ENCODE measurements around the gene CCDC88C.
A peak's percentile ranks its signal among the peaks of the same experiment; 100 is the strongest.
"Not testable (repeated sequence)": the region's sequence is repeated elsewhere in the genome, so short reads cannot be mapped to it uniquely, and the experiment has no call there.

The CCDC88C gene

DNA sequence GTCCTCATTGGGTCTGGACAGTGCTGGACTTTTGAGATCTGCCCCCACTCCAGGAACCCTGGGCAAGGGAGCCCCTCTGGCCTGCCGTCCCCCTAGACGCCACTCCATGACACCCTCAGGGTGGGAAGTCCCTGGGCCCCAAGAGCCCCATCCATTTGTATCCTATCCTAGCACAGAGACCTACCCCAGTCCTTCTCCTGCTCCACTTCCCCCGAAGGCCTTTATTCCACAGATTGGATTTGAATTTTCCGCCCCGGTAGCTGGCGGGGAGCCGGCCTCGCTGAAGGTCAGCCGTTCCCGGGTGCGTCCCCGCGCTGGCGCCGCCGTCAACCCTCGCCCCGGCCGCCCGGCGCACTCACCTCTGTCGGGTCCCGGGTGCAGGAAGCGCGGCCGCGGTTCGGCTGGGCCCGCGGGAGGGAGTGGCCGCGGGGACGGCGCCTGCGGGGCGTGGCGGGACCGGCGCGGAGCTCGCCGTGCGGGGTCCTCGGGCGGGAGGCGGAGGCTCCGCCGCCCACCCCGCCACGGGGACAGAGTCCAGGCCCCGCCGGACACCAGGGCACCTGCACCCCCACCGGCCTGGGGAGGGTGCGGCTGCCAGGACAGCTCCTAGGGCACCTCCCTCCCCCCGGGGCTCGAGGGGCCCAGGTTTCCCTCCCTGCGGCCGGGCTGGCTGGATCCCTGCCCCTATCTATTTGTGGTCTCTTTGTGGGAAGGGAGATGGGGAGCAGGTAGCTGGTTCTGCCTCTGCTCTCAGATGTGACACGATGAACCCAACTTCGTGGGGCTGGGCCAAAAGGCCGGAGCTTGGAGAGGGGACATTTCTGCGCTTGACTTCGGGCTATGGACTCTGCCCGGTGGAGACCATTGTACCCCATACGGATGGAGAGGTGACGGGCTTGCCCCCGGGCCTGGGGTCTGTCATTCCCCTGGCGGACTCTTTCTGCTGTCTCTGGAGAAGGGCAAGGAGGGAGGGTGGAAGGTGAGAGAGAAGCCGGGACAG is 153.2 kb downstream of the CCDC88C start:
- no peak for DNase-seq

DNA sequence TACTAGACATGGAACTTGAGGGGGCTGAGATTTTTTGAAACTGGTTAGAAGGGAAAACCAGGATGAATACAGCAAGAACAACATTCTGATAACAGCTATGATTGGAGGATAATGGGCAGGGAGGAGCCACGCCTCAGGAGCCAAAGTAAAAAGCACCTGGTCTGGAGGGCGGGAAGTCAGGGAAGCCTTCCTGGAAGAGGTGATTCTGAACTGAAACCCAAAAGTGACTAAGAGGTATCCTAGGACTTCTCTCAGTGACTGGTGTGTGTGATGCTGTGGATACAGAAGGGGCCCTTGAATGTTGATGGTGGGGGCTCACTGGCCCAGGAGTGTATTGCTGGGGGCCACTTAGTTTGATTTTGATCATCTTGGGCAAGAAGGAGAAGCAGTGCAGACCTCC is 154.3 kb downstream of the CCDC88C start:
- DNase-seq = no peak

DNA sequence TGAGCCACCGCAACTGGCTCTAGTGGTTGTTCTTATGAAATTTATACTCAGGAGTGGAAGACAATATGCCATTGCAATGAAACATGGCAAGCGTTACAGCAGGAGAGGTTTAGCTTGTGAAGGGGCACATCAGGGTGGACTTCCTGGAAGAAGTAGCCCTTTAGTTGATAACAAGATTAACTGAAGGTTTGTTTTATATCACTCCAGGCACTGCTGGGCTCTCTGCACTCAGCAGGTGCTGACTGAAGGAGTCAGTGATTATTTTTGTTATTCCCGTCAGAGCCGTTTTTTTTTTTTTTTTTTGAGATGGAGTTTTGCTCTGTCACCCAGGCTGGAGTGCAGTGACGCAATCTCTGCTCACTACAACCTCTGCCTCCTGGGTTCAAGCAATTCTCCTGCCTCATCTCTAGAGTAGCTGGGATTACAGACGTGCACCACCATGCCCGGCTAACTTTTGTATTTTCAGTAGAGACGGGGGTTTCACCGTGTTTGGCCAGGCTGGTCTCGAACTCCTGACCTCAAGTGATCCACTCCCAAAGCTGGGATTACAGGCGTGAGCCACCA is 155.6 kb downstream of the CCDC88C start:
- no peak for DNase-seq

DNA sequence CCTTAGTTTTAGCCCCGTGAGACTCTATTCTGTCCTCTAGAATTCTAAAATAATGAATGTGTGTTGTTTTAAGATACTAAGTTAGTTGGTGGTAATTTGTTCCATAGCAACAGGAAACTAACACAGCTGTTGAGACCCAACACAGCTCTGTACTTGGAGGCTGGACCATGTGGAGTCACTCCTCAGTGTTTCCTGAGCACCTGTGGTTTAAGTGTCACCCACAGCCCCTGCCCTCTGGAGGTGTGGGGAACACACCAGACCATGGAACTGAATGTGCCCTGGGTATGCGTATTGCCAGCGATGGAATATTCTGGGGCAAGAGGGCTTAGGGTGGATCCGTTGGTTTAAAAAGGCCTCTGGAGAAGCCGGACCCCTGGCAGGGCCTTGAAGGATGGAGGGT is 156.5 kb downstream of the CCDC88C start:
- DNase-seq = peak; percentile 51

DNA sequence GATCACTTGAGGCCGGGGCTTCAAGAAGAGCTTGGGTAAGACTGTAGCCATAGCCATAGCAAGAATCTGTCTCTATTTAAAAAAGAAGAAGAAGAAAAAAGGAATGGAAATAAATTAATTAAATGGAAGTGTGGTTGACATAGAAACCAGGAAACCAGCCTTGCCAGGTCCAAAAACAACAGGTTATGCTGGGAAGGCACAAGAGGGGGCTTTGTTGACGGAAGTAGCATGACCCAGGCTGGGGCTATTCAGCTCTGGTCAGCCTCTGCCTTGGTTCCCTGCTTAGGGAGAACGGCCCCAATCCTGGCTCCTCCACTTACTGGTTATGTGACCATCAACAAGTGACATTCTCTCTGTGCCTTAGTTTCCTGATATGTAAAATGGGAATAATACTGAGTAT is 158.7 kb downstream of the CCDC88C start:
- DNase-seq = no peak

DNA sequence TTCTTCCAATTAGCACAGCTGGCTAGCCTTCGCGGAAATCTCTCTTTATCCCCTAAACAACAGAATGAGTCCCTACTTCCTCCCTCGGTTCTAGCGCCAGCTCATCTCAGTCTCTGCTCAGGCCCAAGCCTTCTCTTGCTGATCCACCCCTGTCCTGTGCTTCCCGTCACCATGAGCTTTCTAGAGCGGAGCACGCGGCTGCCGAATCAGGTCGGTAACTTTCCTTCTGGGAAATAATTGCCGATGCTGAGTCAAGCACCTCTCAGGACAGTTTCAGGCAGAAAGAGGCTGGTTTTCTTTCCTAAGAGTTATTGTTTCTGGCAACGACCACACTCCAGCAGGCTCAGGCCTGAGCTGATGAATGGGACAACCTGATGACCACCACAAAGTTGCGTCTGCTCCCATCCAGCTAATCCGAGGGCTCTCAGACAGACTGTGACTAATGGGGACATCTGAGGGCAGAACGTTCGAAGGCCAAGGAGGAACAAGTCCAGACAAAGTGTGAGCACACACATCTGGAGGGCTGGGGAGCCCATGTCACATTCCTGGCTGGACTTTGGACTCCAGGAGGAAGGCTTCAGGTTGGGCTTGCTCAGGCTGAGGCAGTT is 159.5 kb downstream of the CCDC88C start:
- DNase-seq = no peak

DNA sequence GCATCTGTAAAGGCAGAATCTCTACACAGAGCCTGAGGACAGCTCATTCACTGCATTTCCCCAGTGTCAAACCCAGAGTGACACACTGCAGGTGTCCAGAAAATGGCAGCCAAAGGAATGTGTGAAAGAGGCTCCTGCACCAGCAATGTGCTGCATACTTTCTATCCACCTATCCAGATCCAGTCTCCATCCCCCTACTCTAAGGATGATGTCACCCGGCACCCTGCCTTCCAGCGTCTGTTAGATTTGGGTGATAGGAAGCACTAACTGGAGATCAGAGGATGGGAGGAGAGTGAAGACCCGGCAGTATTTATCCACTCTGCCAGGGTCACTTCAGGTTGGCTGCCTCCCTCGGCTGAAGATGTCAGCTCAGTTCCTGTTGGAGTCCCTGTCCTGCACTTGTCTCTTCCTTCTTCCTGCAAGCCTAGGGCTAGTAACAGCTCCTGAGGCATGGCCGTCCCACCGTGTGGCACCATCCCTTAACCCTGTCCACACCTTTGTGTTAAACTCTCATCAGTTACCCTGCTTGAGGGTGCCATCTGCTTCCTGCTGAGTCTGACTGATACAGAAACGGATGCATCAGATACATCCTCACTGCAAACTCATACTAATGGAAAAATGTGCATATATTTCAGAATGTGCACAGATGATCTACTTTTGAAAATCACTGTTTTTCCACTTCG is 160.2 kb downstream of the CCDC88C start:
- DNase-seq = no peak

DNA sequence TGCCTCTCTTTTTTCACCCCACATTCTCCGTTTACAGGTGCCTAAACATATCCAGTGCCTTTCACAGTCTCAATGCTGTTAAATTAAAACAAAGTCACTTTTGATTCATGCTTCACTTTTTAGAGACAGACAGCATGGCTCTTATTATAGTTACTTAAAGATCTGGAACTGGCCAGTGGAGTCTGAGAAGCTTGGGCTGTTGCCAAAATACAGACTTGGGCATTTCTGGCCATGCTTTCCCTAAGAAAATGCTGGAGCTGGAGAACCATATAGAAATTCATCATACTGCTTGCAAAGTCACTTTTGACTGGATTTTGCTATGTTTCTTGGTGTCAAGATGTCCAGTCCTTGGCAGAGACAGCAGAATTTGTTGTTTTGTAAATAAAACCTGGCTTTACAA is 161.0 kb downstream of the CCDC88C start:
- DNase-seq = no peak

DNA sequence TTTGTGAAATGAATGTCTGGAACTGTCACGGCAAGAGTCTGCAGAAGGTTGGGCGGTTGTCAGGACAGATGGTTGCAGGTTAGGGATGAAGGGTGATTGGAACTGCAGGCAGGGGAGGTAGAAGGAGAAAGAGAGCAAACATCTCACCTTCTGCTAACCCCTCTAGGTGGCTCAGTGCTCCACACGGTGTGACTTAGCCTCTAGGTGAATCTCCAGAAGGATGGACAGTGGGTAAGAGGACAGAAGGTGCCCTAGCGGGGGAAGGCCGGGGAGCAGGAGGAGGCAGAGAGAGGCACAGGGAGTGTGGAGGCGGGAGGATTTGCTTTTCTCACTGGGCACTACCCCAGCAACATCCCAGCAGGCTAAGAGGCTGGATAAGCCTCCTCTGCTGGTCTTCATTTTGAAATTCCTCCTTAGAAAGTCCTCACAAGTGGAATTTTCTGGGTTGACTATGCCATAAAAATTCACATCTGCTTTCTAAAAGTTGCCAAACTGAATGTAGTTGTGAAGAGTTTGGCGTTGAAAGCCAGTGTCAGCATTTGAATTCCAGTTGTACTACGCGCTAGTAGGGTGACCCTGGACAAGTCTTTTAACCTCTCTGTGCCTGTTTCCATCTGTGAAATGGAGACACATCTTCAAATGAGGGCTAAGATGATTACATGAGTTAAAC is 162.5 kb downstream of the CCDC88C start:
- DNase-seq = no peak

DNA sequence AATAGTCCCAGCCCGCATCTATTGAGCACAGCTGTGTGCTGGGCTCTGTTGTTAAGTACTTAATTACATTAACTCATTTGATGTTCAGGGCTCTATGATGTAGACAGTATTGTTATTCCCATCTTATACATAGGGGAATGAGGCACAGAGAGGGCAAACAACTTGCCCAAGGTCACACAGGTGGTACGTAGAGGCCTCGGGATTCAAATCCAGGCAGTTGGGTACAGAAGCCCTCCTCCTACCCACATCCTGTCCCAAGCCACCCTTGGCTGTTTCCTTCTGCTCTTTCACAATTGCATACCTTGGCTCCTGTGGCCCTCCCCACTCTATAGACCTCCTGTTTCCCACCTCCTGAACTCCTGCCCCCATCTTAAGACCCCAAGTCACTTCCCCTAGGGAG is 163.2 kb downstream of the CCDC88C start:
- no peak for DNase-seq

DNA sequence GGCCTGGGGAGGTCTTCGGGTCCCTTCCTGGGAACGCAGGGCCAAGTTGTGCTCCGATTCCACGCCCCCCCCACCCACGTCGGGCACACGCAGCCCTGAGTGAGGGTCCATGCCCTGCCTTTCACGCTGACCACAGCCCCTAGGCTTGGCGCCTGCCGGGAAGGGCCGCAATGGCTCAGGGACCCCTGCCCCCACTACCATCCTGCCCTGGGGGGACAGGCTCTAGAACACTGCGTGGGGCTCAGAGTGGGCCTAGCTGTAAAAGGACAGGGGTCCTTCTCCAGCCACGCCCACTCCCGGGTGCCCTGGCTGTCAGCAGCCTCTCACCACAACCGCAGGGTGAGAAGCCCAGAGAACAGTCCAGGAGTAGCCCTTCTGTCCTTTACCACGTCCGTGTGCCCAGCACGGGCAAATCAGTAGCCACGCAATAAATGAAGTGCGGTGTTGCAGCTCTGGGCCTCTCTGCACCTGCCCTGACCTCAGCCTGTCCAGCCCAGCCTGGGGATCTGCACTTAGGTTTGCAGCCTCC is 163.8 kb downstream of the CCDC88C start:
- no peak for DNase-seq

DNA sequence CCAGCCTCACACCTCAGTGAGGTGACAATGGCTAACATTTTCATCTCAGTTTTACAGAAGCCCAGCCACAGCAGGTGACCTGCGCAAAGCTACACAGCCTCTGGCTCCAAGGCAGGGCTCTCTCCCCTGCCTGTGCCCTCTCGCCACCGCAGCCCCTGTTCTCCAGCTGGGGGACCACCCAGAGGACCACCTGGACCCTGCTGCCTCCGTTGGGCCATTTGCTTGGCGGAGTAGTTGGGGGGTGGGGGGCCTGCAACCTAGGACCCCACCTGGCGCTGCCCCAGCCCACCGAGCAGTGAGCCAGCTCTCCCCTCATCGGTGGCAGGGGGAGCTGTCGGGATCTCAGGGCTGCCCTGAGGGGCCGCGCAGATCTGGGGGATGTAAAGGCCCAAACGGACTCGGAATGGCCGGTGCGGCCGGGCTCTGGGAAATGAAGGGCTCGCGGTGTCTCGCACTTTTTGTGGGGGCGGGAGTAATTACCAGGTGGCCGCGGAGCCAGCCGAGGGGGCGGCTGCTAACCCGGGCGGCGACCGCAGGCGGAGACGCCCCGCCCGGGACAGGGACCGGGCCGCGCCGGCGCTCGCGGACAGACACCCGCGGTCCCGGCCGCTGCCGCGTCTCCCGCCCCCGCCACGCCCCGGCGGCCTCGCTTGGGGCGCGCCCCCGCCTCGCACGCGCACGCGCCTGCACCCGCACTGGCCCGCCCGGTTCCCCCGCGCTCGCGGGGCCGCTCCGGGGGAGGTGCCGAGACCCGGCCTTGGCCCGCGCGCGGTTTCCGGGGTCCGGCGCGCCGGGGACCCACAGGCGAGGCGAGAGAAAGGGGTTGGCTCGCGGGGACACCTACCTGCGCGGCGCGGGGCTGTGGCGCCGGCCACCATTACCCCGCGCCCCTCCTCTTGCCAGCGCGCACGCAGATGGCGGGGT is 164.5 kb downstream of the CCDC88C start:
- DNase-seq = peak; percentile 48

DNA sequence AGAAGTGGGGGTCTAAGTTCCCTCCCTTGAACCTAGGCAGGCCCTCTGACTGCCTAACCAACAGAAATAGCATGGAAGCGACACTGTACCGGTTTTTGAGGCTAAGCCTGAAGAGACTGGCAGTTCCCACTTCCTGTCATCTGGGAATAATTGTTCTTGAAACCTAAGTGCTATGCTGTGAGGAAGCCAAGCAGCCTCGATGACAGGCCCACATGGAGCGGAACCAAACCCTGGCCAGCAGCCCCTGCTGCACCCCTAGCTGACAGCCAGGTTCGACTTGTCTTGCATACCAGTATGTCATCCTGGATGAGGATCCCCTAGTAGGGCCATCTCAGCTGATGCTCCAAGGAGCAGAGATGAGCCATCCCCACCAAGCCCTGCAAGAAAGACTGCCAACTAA is 166.7 kb downstream of the CCDC88C start:
- DNase-seq = no peak

DNA sequence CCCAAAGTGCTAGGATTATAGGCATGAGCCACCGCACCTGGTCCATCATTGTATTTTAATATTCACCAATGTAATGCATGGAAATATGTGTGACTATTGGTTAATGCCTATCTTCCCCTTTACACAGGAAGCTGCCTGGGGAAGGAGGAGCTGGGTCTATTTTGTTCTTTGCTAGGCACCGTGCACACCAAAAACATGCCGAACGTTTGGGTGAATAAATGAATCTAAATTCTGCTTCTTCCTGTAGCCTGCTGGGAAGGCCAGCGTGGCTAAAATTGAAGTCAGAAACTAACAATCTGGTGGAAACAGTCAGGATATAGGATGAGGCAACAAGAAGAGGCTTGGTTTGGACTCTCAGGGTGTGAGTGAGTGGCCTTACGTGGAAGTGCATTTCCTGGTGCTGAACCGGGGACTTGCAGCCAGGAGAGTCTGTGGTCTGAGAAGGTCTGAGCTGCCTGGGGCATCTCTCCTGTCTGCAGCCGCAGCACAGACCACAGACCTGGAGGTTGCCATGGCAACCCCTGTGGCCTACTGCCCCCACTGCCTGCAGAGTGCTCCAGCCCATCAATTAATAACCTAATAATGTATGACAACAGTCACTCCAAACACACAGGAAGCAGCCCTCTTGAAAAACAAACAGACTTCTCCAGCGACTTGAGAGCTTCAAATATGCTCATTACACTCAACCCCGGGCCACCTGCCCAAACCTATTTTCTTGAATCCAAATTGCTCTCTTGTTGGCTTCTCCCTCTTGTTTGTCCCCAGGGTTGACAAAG is 167.6 kb downstream of the CCDC88C start:
- peak; percentile 82 for DNase-seq

DNA sequence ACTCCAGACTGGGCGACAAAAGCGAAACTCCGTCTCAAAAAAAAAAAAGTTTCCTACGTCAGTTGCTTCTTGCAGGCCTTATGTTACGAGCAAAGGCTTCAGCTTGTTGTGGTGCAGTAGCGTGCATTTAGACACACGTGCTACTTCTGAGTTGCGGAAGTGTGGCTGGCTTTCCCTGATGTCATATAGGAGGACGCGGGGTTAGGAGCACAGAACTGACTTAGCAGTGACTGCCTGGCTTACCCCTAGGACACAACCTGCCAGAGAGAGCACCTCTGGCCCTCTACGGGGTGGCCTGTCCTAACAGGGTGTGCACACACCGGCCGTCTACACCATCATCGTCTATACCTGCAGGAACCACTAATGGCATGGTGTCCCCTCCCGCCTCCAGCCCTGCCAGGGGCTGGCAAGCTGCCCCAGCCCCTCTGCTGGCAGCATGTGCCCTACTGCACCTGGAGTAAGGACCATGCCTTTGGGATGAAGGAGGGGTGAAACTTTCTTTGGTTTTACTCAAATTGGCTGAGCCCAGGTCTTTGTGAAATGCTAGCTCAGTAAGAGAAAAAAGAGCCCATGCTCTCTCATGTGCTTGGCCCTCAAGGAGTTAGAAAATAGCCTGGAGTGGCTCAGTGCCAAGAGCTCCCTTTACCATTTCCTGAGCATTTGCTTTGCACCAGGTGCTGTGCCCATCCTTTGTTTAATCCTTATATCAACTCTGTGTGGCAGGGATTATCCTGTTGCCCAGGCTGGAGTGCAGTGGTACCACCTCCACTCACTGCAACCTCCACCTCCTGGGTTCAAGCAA is 171.4 kb downstream of the CCDC88C start:
- DNase-seq = peak; percentile 88

DNA sequence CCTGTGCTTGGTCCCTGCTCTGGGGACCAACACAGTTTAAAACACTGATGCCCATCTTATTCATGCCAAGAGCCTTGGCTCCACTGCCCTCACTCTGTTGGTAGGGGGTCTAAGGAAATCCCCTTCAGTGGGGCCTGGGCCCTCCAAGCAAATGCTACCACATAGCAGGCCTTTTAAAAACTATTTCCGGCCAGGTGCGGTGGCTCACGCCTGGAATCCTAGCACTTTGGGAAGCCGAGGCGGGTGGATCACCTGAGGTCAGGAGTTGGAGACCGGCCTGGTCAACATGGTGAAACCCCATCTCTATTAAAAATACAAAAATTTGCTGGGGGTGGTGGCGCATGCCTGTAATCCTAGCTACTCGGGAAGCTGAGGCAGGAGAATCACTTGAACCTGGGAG is 172.0 kb downstream of the CCDC88C start:
- not testable (repeated sequence) for DNase-seq

DNA sequence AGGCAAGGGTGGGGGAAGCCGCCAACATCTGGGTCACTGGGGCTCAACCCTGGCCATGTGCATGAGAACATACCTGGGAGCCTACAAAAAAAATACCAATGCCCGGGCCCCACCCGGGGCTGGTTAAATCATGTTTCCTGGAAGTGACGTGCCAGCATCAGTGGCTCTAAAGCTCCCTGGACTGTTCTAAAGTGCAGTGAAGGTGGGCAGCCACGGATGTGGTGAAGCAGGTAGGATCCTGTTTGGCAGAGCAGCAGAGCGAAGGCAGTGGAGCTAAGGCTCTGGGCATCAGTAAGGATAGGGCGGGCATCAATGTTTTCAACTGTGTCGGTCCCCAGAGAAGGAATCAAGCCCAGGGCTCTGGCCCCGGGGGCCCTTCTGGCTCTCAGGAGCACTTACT is 172.6 kb downstream of the CCDC88C start:
- peak; percentile 74 for DNase-seq

DNA sequence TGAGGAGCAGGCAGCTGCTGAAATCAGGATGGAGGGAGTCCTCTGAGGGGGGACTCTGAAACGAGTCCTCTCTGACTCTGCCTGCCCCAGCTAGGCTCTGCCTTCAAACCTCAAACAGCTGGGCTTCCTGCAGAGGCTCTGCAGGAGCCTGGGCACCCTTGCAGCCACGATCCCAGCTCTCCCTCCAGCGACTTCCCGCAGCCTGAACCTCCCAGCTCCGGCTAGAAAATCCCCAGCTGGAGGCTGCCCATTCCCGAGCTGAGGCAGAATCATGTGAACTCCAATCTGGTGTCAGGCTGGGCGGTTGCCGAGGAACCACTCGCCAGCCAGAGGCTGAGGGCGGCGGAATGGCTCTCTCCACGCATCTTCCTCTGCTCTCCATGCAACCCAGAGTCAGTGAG is 173.1 kb downstream of the CCDC88C start, which contains the start of gene GPR68:
Gene GPR68 (minus strand): TSS at position 204 of the 401 bp plus-strand sequence. CDS start 9,654 bp downstream, outside the sequence.
- no peak for DNase-seq

DNA sequence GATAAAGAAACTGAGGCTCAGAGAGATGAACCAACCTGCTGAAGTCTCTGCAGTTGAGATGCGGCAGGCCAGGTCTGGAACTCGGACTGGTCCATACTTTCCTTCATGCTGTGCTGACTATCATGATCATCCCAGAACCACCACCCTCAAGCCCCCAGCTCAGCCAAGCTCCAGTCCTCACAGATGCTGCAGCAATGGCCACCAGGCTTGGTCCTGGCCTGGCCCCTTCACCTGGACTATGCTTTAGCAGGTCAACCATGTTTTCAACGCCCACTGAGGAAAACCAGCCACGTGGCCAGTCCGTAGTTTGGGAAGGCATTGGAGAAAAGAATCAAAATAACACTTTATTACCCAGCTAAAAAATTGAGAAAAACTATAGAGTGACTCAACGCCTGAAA is 174.5 kb downstream of the CCDC88C start:
- DNase-seq = no peak

DNA sequence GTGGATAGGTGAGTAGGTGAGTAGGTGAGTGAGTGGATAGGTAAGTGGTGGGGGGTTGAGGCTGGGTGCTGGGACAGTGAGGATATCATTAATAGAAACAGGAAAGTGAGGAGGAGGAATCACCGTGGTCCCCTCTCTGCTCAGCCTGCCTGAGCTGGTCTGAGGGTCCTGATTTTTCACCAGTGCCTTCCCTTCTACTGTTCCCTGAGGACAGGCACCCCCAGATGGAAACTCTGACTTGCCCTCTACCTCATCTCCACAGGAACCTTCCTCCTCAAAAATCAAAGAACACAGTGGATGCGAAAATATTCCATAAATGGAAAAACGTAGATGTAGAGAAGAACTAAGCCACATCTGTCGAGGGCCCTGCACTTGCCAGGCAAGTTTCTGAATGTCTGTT is 175.0 kb downstream of the CCDC88C start:
- DNase-seq = no peak
